Measurements from ENCODE around the gene BPIFB3.

DNA sequence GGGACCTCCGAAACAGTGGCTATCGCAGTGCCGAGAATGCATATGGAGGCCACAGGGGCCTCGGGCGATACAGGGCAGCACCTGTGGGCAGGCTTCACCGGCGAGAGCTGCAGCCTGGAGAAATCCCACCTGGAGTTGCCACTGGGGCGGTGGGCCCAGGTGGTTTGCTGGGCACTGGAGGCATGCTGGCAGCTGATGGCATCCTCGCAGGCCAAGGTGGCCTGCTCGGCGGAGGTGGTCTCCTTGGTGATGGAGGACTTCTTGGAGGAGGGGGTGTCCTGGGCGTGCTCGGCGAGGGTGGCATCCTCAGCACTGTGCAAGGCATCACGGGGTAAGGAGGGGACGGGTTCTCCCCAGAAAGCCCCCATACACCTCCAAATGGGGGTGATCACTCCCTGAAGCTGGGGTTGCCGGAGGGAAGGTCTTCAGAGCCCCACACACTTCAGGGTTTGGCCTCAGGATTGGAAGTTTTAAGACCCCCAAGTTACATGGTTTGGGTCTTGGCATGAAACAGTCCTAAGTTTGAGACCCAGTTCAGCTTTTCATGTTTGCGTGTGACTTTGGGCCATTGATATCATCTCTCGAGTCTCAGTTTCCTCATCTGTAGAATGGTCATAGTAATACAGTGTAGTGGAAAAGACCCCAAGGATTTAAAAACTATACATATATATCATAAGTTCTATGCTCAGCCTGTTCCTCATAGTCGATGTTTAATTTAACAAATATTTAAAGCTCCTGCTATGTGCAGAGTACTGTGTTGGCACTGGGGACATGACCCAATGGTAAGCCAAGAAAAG, 30.0 kb downstream of the BPIFB3 start:
- TF ChIP-seq, protein P1, sequence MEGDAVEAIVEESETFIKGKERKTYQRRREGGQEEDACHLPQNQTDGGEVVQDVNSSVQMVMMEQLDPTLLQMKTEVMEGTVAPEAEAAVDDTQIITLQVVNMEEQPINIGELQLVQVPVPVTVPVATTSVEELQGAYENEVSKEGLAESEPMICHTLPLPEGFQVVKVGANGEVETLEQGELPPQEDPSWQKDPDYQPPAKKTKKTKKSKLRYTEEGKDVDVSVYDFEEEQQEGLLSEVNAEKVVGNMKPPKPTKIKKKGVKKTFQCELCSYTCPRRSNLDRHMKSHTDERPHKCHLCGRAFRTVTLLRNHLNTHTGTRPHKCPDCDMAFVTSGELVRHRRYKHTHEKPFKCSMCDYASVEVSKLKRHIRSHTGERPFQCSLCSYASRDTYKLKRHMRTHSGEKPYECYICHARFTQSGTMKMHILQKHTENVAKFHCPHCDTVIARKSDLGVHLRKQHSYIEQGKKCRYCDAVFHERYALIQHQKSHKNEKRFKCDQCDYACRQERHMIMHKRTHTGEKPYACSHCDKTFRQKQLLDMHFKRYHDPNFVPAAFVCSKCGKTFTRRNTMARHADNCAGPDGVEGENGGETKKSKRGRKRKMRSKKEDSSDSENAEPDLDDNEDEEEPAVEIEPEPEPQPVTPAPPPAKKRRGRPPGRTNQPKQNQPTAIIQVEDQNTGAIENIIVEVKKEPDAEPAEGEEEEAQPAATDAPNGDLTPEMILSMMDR (IDR thresholded peaks at IDR 0.05; ENCODE audit: poor library complexity): no peak
- TF ChIP-seq EZH2 (IDR thresholded peaks at IDR 0.05; ENCODE audit: borderline replicate concordance) (no peak), EZH2phosphoT487 (IDR thresholded peaks at IDR 0.05; ENCODE audit: low read depth, severe bottlenecking, unreplicated experiment) (no peak)
